SK-N-SH (cell line): Measurements from ENCODE around the gene MUC2.

Source experiments
- CHD2 ChIP-seq: fragments of 150-350 bp; IDR thresholded peaks from 2 replicates; pipeline ENCODE4 v1.6.1; 2018; ENCODE audit warnings: low read length; ENCODE audit not compliant: partially characterized antibody
- EP300 ChIP-seq, 2 experiments: IDR thresholded peaks; 2 replicates each; pipeline versions ENCODE4 v1.4.0 to v1.6.1; 2012; ENCODE audit warnings: borderline replicate concordance in 1 of 2, low read depth in 1 of 2, low read length in 1 of 2
- EZH2phosphoT487 ChIP-seq: fragments of 200-600 bp; sonication (generic); IDR thresholded peaks from 2 replicates; pipeline ENCODE4 v1.6.1; 2017; ENCODE audit warnings: low read depth, mixed run types, mild to moderate bottlenecking, antibody characterized with exemption, moderate library complexity, borderline replicate concordance
- FOXM1 ChIP-seq: IDR thresholded peaks from 2 replicates; pipeline ENCODE4 v1.4.0; 2012; ENCODE audit warnings: low read depth, mild to moderate bottlenecking
- GABPA ChIP-seq: IDR thresholded peaks from 2 replicates; pipeline ENCODE4 v1.4.0; 2012; ENCODE audit warnings: low read depth, mild to moderate bottlenecking
- MXI1 ChIP-seq: IDR thresholded peaks from 2 replicates; pipeline ENCODE4 v1.6.1; 2012; ENCODE audit warnings: mild to moderate bottlenecking, low read depth, low read length, improper control_type of control experiment
- NFIC ChIP-seq: IDR thresholded peaks from 2 replicates; pipeline ENCODE4 v1.4.0; 2012; ENCODE audit warnings: borderline replicate concordance
- POLR2AphosphoS5 ChIP-seq: IDR thresholded peaks from 2 replicates; pipeline ENCODE4 v1.6.1; 2012; ENCODE audit warnings: low read depth, low read length
- RXRA ChIP-seq: IDR thresholded peaks from 2 replicates; pipeline ENCODE4 v1.4.0; 2012; ENCODE audit warnings: low read depth, mild to moderate bottlenecking, borderline replicate concordance
- YY1 ChIP-seq: IDR thresholded peaks from 2 replicates; pipeline ENCODE4 v1.4.0; 2012; ENCODE audit warnings: low read depth, mild to moderate bottlenecking
- TF ChIP-seq, protein P1 (sequence below): IDR thresholded peaks from 2 replicates; pipeline ENCODE4 v1.6.1; 2012; ENCODE audit warnings: mild to moderate bottlenecking, low read depth, low read length, moderate library complexity
- TF ChIP-seq, protein P2 (sequence below): fragments of 200-600 bp; sonication (generic); IDR thresholded peaks from 2 replicates; pipeline ENCODE4 v1.6.1; 2017; ENCODE audit warnings: antibody characterized with exemption, mild to moderate bottlenecking, moderate library complexity
- TF ChIP-seq, protein P3 (sequence below): IDR thresholded peaks from 2 replicates; pipeline ENCODE4 v1.4.0; 2012; ENCODE audit warnings: low read depth
- TF ChIP-seq, protein P4 (sequence below): IDR thresholded peaks from 2 replicates; pipeline ENCODE4 v1.4.0; 2012; ENCODE audit warnings: low read depth, borderline replicate concordance

DNA sequence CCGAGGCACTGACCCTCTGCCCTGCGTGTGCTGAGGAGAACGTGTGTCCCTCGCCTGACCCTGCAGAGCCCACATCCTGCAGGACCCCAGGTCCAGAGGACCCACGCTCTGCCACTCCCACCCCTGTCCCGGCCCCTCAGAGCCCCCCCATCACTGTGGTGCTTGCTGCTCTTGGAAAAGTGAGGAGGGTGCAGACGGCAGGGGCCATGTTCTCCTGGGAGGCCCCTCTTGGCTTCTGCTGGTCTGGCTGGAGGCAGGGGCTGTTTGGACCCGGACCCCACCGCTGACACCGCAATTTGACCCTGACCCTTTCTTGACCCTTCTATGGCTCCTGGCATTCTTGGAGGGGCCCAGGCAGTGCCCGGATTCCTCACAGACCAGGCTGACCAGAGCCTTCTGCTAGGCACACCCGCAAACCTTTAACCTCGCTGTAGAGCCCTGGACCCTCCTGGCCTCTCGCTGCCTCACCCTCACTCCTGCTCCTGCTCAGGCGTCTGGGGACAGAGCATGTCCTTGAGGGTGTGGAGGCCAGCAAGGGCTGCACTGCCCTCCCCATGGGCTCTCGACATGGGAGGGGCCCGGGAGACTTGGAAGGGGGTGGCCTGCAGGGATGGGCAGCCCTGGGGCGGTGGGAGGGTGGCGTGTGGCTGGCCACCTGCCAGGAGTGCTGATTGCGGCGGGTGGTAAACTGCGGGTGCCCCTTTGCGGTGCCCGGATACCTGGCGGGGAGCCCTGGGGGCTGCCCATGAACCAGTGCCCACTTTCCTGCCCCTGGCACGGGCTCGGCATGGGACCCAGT, 46.1 kb downstream of the MUC2 start:
- TF ChIP-seq YY1 (no peak), GABPA (no peak), NFIC (no peak), EP300 (IDR thresholded peaks at IDR 0.05; ENCODE audit: borderline replicate concordance in 1 of 2, low read depth in 1 of 2, low read length in 1 of 2) (no peak), FOXM1 (no peak), RXRA (no peak), MXI1 (no peak), CHD2 (no peak), POLR2AphosphoS5 (no peak), EZH2phosphoT487 (no peak)
- TF ChIP-seq, protein P1, sequence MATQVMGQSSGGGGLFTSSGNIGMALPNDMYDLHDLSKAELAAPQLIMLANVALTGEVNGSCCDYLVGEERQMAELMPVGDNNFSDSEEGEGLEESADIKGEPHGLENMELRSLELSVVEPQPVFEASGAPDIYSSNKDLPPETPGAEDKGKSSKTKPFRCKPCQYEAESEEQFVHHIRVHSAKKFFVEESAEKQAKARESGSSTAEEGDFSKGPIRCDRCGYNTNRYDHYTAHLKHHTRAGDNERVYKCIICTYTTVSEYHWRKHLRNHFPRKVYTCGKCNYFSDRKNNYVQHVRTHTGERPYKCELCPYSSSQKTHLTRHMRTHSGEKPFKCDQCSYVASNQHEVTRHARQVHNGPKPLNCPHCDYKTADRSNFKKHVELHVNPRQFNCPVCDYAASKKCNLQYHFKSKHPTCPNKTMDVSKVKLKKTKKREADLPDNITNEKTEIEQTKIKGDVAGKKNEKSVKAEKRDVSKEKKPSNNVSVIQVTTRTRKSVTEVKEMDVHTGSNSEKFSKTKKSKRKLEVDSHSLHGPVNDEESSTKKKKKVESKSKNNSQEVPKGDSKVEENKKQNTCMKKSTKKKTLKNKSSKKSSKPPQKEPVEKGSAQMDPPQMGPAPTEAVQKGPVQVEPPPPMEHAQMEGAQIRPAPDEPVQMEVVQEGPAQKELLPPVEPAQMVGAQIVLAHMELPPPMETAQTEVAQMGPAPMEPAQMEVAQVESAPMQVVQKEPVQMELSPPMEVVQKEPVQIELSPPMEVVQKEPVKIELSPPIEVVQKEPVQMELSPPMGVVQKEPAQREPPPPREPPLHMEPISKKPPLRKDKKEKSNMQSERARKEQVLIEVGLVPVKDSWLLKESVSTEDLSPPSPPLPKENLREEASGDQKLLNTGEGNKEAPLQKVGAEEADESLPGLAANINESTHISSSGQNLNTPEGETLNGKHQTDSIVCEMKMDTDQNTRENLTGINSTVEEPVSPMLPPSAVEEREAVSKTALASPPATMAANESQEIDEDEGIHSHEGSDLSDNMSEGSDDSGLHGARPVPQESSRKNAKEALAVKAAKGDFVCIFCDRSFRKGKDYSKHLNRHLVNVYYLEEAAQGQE: no peak
- TF ChIP-seq, protein P2, sequence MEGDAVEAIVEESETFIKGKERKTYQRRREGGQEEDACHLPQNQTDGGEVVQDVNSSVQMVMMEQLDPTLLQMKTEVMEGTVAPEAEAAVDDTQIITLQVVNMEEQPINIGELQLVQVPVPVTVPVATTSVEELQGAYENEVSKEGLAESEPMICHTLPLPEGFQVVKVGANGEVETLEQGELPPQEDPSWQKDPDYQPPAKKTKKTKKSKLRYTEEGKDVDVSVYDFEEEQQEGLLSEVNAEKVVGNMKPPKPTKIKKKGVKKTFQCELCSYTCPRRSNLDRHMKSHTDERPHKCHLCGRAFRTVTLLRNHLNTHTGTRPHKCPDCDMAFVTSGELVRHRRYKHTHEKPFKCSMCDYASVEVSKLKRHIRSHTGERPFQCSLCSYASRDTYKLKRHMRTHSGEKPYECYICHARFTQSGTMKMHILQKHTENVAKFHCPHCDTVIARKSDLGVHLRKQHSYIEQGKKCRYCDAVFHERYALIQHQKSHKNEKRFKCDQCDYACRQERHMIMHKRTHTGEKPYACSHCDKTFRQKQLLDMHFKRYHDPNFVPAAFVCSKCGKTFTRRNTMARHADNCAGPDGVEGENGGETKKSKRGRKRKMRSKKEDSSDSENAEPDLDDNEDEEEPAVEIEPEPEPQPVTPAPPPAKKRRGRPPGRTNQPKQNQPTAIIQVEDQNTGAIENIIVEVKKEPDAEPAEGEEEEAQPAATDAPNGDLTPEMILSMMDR: no peak
- TF ChIP-seq, protein P3, sequence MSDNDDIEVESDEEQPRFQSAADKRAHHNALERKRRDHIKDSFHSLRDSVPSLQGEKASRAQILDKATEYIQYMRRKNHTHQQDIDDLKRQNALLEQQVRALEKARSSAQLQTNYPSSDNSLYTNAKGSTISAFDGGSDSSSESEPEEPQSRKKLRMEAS: no peak
- TF ChIP-seq, protein P4, sequence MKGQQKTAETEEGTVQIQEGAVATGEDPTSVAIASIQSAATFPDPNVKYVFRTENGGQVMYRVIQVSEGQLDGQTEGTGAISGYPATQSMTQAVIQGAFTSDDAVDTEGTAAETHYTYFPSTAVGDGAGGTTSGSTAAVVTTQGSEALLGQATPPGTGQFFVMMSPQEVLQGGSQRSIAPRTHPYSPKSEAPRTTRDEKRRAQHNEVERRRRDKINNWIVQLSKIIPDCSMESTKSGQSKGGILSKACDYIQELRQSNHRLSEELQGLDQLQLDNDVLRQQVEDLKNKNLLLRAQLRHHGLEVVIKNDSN: no peak
